ENCODE data around the gene WDR81. TPM values are rescaled to one million over a fixed set of nuclear protein-coding genes. Genes with fewer than 3 reads are reported as not detected.

WDR81 gene
- total RNA-seq, 1 donor = 26.8 TPM

GRCh38 chr17:1776328-1776727 is 51.8 kb downstream of the WDR81 start:
- no peak for DNase-seq (ENCODE audit: low read depth)
- no peak overlapping the region for H3K4me3 ChIP-seq (ENCODE audit: low read depth, low read length)
- TF ChIP-seq CTCF (IDR thresholded peaks at IDR 0.05; ENCODE audit: insufficient read depth, low read depth, low read length) = no peak

- no peak for DNase-seq (ENCODE audit: low read depth)
- no peak overlapping the region for H3K4me3 ChIP-seq (ENCODE audit: low read depth, low read length)
- TF ChIP-seq CTCF (IDR thresholded peaks at IDR 0.05; ENCODE audit: insufficient read depth, low read depth, low read length) = no peak
These were observed 52.4 kb downstream of the WDR81 start for GRCh38 chr17:1776857-1777256.

DNA sequence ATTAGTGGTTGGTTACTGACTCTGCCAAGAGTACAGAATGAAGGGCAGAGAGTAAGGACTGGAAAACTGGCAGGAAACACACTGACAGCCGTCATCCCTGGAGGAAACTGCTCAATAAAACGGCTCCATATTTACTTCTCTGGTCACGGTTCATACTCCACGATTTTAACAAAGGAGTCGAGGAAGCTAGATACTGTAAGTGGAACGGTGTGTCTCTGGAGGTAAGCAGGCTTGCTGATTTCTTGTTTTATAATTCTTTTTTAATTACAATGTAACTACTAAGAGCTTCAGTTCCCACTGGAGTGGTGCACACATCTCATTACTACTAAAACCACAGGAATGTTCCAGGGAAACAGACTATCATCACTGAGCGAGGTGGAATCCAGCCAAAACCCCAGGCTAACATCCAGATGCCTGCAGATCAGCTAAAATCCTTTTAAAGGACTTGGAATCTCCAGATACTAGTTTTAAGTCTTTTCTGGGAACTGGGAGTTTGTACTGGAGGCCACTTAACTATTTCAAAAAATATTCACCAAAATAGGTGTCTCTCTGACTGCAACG is 55.1 kb downstream of the WDR81 start:
- peak; percentile 99 for DNase-seq (ENCODE audit: low read depth)
- TF ChIP-seq CTCF (IDR thresholded peaks at IDR 0.05; ENCODE audit: insufficient read depth, low read depth, low read length) = no peak
- peak overlapping the region; percentile 28 for H3K4me3 ChIP-seq (ENCODE audit: low read depth, low read length)

DNA sequence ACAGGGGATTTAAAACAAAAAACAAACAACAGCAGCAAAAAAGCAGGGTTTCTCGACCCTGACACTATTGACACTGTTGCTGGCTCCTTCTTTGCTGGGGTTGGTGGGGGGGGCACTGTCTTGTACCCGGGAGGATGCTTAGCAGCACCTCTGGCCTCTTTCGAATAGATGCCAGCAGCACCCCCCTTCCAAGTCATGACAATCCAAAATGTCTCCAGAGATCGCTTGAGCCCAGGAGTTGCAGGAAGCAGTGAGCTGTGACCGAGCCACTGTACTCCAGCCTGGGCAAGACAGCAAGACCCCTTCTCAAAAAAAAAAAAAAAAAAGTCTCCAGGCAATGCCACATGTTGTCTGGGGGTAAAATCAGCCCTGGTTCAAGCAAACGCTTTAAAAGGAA is 57.7 kb downstream of the WDR81 start:
- TF ChIP-seq CTCF (IDR thresholded peaks at IDR 0.05; ENCODE audit: insufficient read depth, low read depth, low read length) = no peak

GRCh38 chr17:1783271-1783670 is 58.8 kb downstream of the WDR81 start:
- H3K4me3 ChIP-seq (ENCODE audit: low read depth, low read length) = no peak overlapping the region
- peak; percentile 64 for DNase-seq (ENCODE audit: low read depth)
- no peak for TF ChIP-seq CTCF (IDR thresholded peaks at IDR 0.05; ENCODE audit: insufficient read depth, low read depth, low read length)

More for the DNA sequence above, 57.7 kb downstream of the WDR81 start:
- DNase-seq (ENCODE audit: low read depth) = no peak
- no peak overlapping the region for H3K4me3 ChIP-seq (ENCODE audit: low read depth, low read length)

DNA sequence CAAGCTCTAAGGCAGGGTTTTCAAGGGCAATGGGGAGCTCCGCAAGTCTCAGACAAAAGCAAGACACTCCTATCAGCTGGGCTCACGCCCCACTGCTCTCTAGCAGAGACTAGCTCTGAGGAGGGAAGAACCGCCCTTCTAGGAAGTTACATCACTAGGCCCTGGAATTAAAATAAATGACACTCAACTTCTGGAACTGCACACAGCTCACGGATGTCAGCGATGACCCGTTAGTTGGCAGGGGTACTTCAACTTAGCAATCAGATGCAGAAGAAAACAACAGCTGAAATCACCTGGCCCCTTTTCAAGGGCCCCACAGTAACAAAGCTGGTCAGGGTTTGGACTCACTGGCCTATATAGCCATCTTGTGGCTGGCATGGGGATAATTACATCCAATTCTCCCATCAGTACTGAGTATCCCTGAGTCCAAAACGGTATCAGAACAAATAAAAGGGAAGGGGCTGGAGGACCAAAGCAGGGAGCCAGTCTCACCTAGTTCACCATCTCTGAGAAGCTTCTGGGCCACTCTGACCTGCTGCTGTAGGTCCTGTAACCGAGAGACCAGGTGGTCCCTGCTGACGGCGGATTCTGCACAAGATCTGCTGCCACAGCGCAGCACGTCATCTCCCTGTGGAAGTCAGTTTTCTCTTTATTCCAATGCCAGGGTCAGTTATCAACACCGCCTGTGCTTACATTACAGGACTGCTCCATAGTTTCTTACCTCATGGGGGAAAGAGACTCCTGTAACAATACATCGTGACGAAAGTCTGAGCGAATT is 59.5 kb downstream of the WDR81 start:
- peak; percentile 87 for TF ChIP-seq CTCF (IDR thresholded peaks at IDR 0.05; ENCODE audit: insufficient read depth, low read depth, low read length)
- DNase-seq (ENCODE audit: low read depth) = peak; percentile 94
- no peak overlapping the region for H3K4me3 ChIP-seq (ENCODE audit: low read depth, low read length)
